T-helper 9 cell (primary cell): ENCODE results near the gene KRTAP5-5.
"Not testable (repeated sequence)": the region's sequence is repeated elsewhere in the genome, so short reads cannot be mapped to it uniquely, and the experiment has no call there.

Source experiments
- DNase-seq: peaks from one replicate; pipeline ENCODE4 v3.0.0-alpha.2; 2020

The KRTAP5-5 gene

GRCh38 chr11:1642288-1643145 is 12.9 kb downstream of the KRTAP5-5 start:
- DNase-seq, result no peak

- no peak for DNase-seq
Measured at GRCh38 chr11:1643146-1643690, 13.6 kb downstream of the KRTAP5-5 start.

- no peak for DNase-seq
Measured at GRCh38 chr11:1644601-1645356, 15.2 kb downstream of the KRTAP5-5 start.

GRCh38 chr11:1645357-1645821 is 15.8 kb downstream of the KRTAP5-5 start:
- no peak for DNase-seq

- DNase-seq, result not testable (repeated sequence)
Measured at GRCh38 chr11:1646540-1646939, 17.0 kb downstream of the KRTAP5-5 start.

GRCh38 chr11:1647901-1648652 is 18.5 kb downstream of the KRTAP5-5 start:
- DNase-seq, result no peak

GRCh38 chr11:1648653-1649420 is 19.3 kb downstream of the KRTAP5-5 start:
- DNase-seq, result no peak

- no peak for DNase-seq
Measured at GRCh38 chr11:1650034-1650917, 20.7 kb downstream of the KRTAP5-5 start.

- DNase-seq, result no peak
Measured at GRCh38 chr11:1650918-1651262, 21.3 kb downstream of the KRTAP5-5 start.

GRCh38 chr11:1651411-1651980 is 21.9 kb downstream of the KRTAP5-5 start:
- DNase-seq, result no peak

GRCh38 chr11:1652026-1652425 is 22.5 kb downstream of the KRTAP5-5 start:
- no peak for DNase-seq

GRCh38 chr11:1652442-1652770 is 22.8 kb downstream of the KRTAP5-5 start:
- no peak for DNase-seq

GRCh38 chr11:1652771-1653540 is 23.4 kb downstream of the KRTAP5-5 start:
- peak; percentile 80 for DNase-seq

GRCh38 chr11:1653541-1654387 is 24.2 kb downstream of the KRTAP5-5 start:
- DNase-seq, result no peak

GRCh38 chr11:1654388-1655167 is 25.0 kb downstream of the KRTAP5-5 start:
- no peak for DNase-seq

- DNase-seq, result no peak
Measured at GRCh38 chr11:1655168-1656060, 25.8 kb downstream of the KRTAP5-5 start.

GRCh38 chr11:1656061-1656441 is 26.5 kb downstream of the KRTAP5-5 start:
- no peak for DNase-seq
